GM23248 (cell line): Measurements from ENCODE around the gene ROPN1L. TPM values are rescaled to one million over a fixed set of nuclear protein-coding genes. Genes with fewer than 3 reads are reported as not detected.
A peak's percentile ranks its signal among the peaks of the same experiment; 100 is the strongest.

Experiments used
- DNase-seq: peaks from one replicate; pipeline ENCODE4 v3.0.0-alpha.2; 2015
- H2AFZ ChIP-seq: fragments of 200-600 bp; sonication (generic); 2 replicates; pipeline ENCODE4 v1.6.1; 2016; ENCODE audit warnings: antibody characterized with exemption
- H3F3A ChIP-seq: fragments of 200-600 bp; sonication (generic); 2 replicates; pipeline ENCODE4 v1.6.1; 2016; ENCODE audit warnings: mild to moderate bottlenecking, antibody characterized with exemption, mixed run types; ENCODE audit not compliant: insufficient read depth
- H3K27ac ChIP-seq: fragments of 200-600 bp; sonication (generic); 2 replicates; pipeline ENCODE4 v1.5.1; 2016; ENCODE audit warnings: mild to moderate bottlenecking
- H3K27me3 ChIP-seq: fragments of 200-600 bp; sonication (generic); replicated peaks from 2 replicates; pipeline ENCODE4 v1.6.1; 2016; ENCODE audit warnings: mild to moderate bottlenecking; ENCODE audit not compliant: insufficient read depth
- H3K36me3 ChIP-seq: fragments of 200-600 bp; sonication (generic); 2 replicates; pipeline ENCODE4 v1.6.1; 2016; ENCODE audit warnings: low read depth, mild to moderate bottlenecking
- H3K4me1 ChIP-seq: fragments of 200-600 bp; sonication (generic); 2 replicates; pipeline ENCODE4 v1.6.1; 2016; ENCODE audit warnings: mild to moderate bottlenecking; ENCODE audit not compliant: insufficient read depth
- H3K4me2 ChIP-seq: fragments of 200-600 bp; sonication (generic); one replicate; pipeline ENCODE4 v1.6.1; 2016; ENCODE audit warnings: mild to moderate bottlenecking; ENCODE audit not compliant: unreplicated experiment
- H3K4me3 ChIP-seq: fragments of 200-600 bp; sonication (generic); 2 replicates; pipeline ENCODE4 v1.5.1; 2016; ENCODE audit warnings: mild to moderate bottlenecking
- H3K79me2 ChIP-seq: fragments of 200-600 bp; sonication (generic); 2 replicates; pipeline ENCODE4 v1.6.1; 2016; ENCODE audit warnings: mild to moderate bottlenecking; ENCODE audit not compliant: insufficient read depth
- H3K9ac ChIP-seq: fragments of 200-600 bp; sonication (generic); 2 replicates; pipeline ENCODE4 v1.6.1; 2016; ENCODE audit warnings: mild to moderate bottlenecking
- H3K9me2 ChIP-seq: fragments of 200-600 bp; sonication (generic); 2 replicates; pipeline ENCODE4 v1.6.1; 2016; ENCODE audit warnings: mixed run types, mild to moderate bottlenecking, moderate library complexity; ENCODE audit not compliant: insufficient read depth
- H3K9me3 ChIP-seq: fragments of 200-600 bp; sonication (generic); one replicate; pipeline ENCODE4 v1.6.1; 2017; ENCODE audit warnings: low read depth
- H4K20me1 ChIP-seq: fragments of 200-600 bp; sonication (generic); 2 replicates; pipeline ENCODE4 v1.6.0; 2016; ENCODE audit not compliant: insufficient read depth
- EZH2 ChIP-seq: fragments of 200-600 bp; sonication (generic); IDR thresholded peaks from 2 replicates; pipeline ENCODE4 v1.6.1; 2018; ENCODE audit warnings: antibody characterized with exemption, mild to moderate bottlenecking; ENCODE audit not compliant: insufficient read depth, poor library complexity, severe bottlenecking
- EZH2phosphoT487 ChIP-seq: fragments of 200-600 bp; sonication (generic); IDR thresholded peaks from 2 replicates; pipeline ENCODE4 v1.6.1; 2018; ENCODE audit warnings: antibody characterized with exemption, moderate library complexity, mild to moderate bottlenecking, low read depth; ENCODE audit not compliant: insufficient read depth
- WGBS, 2 experiments: methylation state at CpG; one replicate each; pipeline ENCODE4 v1.1.6; 2015 to 2017; ENCODE audit warnings: low lambda C conversion rate in 2 of 2, low coverage in 1 of 2; ENCODE audit errors: missing lambda C conversion rate in 2 of 2; 5-methylcytosine and 5-hydroxymethylcytosine counted together
- in situ Hi-C: fragments of 300-500 bp; cut with MboI; formaldehyde crosslinking; loops from 2 replicates; pipeline ENCODE4 v1.15.0; 2020
- polyA plus RNA-seq: library from polyadenylated mRNA; unstranded; fragments of >200 nt; fragmentation: Nextera tagmentation; extraction: Ambion mirVana; gene quantifications from 2 replicates; pipeline ENCODE4 v1.2.1, GENCODE V29; 2016
- total RNA-seq: library from RNA; depleted of rRNA; stranded (reverse); fragments of >200 nt; shearing (Covaris generic); gene quantifications from 2 replicates; pipeline ENCODE4 v1.2.3, GENCODE V29; 2014

The ROPN1L gene
- total and polyA plus RNA-seq, 2 experiments from 2014 or later, result 0.69 to 0.86 TPM

GRCh38 chr5:10503997-10504793, 62.5 kb downstream of the ROPN1L start:
- no peaks in the 10 kb centered on the region for H3K9me2 ChIP-seq

DNA sequence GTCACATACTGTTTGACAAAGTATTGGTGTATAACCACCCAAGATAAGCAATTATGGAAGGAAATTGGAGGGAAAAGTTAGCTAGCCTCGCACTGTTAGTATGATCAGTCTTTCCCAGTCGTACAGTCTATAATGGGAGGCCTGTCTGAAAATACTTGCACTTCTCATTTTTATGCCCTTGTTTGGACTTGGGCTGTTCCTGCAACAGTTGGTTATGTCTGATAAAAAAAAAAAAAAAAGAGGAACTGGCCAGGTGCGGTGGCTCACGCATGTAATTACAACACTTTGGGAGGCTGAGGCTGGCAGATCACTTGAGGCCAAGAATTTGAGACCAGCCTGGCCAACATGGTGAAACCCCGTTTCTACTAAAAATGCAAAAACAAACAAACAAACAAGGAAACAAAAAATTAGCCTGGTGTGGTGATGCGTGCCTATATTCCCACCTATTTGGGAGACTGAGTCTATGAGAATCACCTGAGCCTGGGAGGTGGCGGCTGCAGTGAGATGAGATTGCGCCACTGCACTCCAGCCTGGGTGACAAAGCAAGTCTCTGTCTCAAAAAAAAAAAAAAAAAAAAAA, 63.9 kb downstream of the ROPN1L start:
- Histone ChIP-seq H3K4me1 (peaks cover 7% of the 10 kb centered on the region), H3K9me2 (no peaks in the 10 kb centered on the region), H4K20me1 (no peaks in the 10 kb centered on the region), H3K4me2 (no peak overlapping the region), H3K27me3 (no peaks in the 10 kb centered on the region), H3K79me2 (no peaks in the 10 kb centered on the region), H3K36me3 (no peaks in the 10 kb centered on the region), H3K9ac (no peak overlapping the region), H2AFZ (no peak overlapping the region), H3K4me3 (no peak overlapping the region), H3F3A (no peaks in the 10 kb centered on the region), H3K9me3 (no peaks in the 10 kb centered on the region), H3K27ac (no peak overlapping the region)
- TF ChIP-seq EZH2phosphoT487, result no peak
- no peak for TF ChIP-seq EZH2
- 87 to 92% methylated on average over 8 of the region's 8 CpGs for WGBS, 2 experiments
- in situ Hi-C loops, result no loop called here
- DNase-seq, result no peak

More at GRCh38 chr5:10503997-10504793, 62.5 kb downstream of the ROPN1L start:
- H2AFZ ChIP-seq, result no peak overlapping the region
- H3F3A ChIP-seq, result no peaks in the 10 kb centered on the region
- TF ChIP-seq EZH2, result no peak
- TF ChIP-seq EZH2phosphoT487, result no peak
- H3K36me3 ChIP-seq, result no peaks in the 10 kb centered on the region
- in situ Hi-C loops, result no loop called here
- H3K9me3 ChIP-seq, result no peaks in the 10 kb centered on the region
- no peaks in the 10 kb centered on the region for H3K79me2 ChIP-seq
- H3K27ac ChIP-seq, result no peak overlapping the region
- WGBS, 2 experiments, result 68 to 72% methylated on average over 8 of the region's 8 CpGs
- H3K4me2 ChIP-seq, result no peak overlapping the region
- H3K9ac ChIP-seq, result no peak overlapping the region
- H3K4me3 ChIP-seq, result no peak overlapping the region
- H3K27me3 ChIP-seq, result no peaks in the 10 kb centered on the region
- DNase-seq, result no peak
- H3K4me1 ChIP-seq, result peaks cover 7% of the 10 kb centered on the region
- no peaks in the 10 kb centered on the region for H4K20me1 ChIP-seq

GRCh38 chr5:10506535-10506934, 64.9 kb downstream of the ROPN1L start:
- Histone ChIP-seq H3K79me2 (no peaks in the 10 kb centered on the region), H3K4me3 (no peak overlapping the region), H3F3A (no peaks in the 10 kb centered on the region), H3K4me2 (no peak overlapping the region), H4K20me1 (no peaks in the 10 kb centered on the region), H3K4me1 (peaks cover 7% of the 10 kb centered on the region), H3K27ac (no peak overlapping the region), H3K9ac (no peak overlapping the region), H2AFZ (no peak overlapping the region), H3K9me3 (no peaks in the 10 kb centered on the region), H3K27me3 (no peaks in the 10 kb centered on the region), H3K9me2 (no peaks in the 10 kb centered on the region), H3K36me3 (no peaks in the 10 kb centered on the region)
- no peak for TF ChIP-seq EZH2
- TF ChIP-seq EZH2phosphoT487, result no peak
- in situ Hi-C loops, result no loop called here
- WGBS, 2 experiments, result 87 to 95% methylated on average over 3 of the region's 3 CpGs
- no peak for DNase-seq

- H3K9me2 ChIP-seq, result no peaks in the 10 kb centered on the region
These were observed 66.0 kb downstream of the ROPN1L start for GRCh38 chr5:10507575-10508096.

More at GRCh38 chr5:10507575-10508096, 66.0 kb downstream of the ROPN1L start:
- H4K20me1 ChIP-seq, result no peaks in the 10 kb centered on the region
- H3K4me1 ChIP-seq, result peaks cover 7% of the 10 kb centered on the region
- no peak overlapping the region for H3K4me2 ChIP-seq
- in situ Hi-C loops, result no loop called here
- H3K79me2 ChIP-seq, result no peaks in the 10 kb centered on the region
- no peaks in the 10 kb centered on the region for H3K36me3 ChIP-seq
- peak; percentile 27 for DNase-seq
- no peak overlapping the region for H3K4me3 ChIP-seq
- H3K9ac ChIP-seq, result no peak overlapping the region
- no peak overlapping the region for H3K27ac ChIP-seq
- TF ChIP-seq EZH2 (no peak), EZH2phosphoT487 (no peak)
- H2AFZ ChIP-seq, result no peak overlapping the region
- H3F3A ChIP-seq, result no peaks in the 10 kb centered on the region
- H3K9me3 ChIP-seq, result no peaks in the 10 kb centered on the region
- WGBS, 2 experiments, result 62 to 80% methylated on average over 3 of the region's 3 CpGs
- H3K27me3 ChIP-seq, result no peaks in the 10 kb centered on the region
